Lower leg skin (tissue), 4 donors: ENCODE results near the gene ARHGDIA. TPM values are rescaled to one million over a fixed set of nuclear protein-coding genes. Genes with fewer than 3 reads are reported as not detected.

Experiments used
- DNase-seq, 2 donors: peaks; one replicate each; pipeline ENCODE4 v3.0.0-alpha.2; 2019; ENCODE audit warnings: low spot score in 2 of 2
- H3K4me3 ChIP-seq: fragments of 200-600 bp; sonication (generic); 2 replicates; pipeline ENCODE4 v1.5.1; 2017; ENCODE audit warnings: mild to moderate bottlenecking, low read depth; ENCODE audit not compliant: poor library complexity, severe bottlenecking
- POLR2A ChIP-seq, 2 donors: fragments of 450-650 bp; IDR thresholded peaks; one replicate each; pipeline ENCODE4 v1.6.1; 2016 to 2017; ENCODE audit warnings: antibody characterized with exemption in 2 of 2, mild to moderate bottlenecking in 1 of 2, moderate library complexity in 1 of 2
- WGBS, 2 donors: methylation state at CpG; one replicate each; pipeline ENCODE4 v1.1.5; 2018; 5-methylcytosine and 5-hydroxymethylcytosine counted together
- intact Hi-C: fragments of 100-400 bp; cut with DNase I; formaldehyde crosslinking; loops from one replicate; pipeline ENCODE4 v1.15.0; 2023; ENCODE audit warnings: low total_unique reads
- total RNA-seq, 4 donors: library from RNA; depleted of rRNA; stranded (reverse); fragments of >200 nt; gene quantifications; one replicate each; pipeline ENCODE4 v1.1.0, GENCODE V29; 2016
- TF ChIP-seq, protein P1 (sequence below), 3 donors: fragments of 450-650 bp; IDR thresholded peaks; one replicate each; pipeline ENCODE4 v1.5.1; 2016; ENCODE audit warnings: antibody characterized with exemption in 3 of 3, mild to moderate bottlenecking in 3 of 3, moderate library complexity in 2 of 3

Gene ARHGDIA
- total RNA-seq, 4 donors from 2014 or later = 144 to 280 (median 201) TPM

DNA sequence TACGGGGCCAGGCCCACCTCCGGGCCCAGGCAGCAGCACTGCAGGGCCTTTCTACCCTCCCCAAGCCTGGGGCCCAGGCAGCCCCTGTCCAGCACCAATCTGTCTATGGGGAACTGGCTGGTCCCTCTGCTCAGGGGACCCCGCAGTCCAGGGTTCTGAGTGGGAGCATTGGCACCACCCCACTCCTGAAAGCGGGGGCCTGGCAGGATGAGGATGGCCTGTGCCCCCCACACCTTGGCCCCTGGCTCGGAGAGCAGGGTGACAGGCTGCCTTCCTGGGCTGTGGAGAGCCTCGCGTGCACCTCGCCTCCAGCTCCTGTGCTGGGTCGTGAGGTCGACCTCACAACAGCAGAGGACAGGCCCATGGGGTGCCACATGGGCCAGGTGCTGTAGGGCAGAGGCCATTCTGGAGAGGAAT lies 32.3 kb upstream of the ARHGDIA start:
- no peak for DNase-seq
- intact Hi-C loops = no loop called here
- 88 to 100% methylated on average over 6 to 7 of the region's 10 CpGs for WGBS, 2 donors
- H3K4me3 ChIP-seq = no peak overlapping the region
- TF ChIP-seq, protein P1, sequence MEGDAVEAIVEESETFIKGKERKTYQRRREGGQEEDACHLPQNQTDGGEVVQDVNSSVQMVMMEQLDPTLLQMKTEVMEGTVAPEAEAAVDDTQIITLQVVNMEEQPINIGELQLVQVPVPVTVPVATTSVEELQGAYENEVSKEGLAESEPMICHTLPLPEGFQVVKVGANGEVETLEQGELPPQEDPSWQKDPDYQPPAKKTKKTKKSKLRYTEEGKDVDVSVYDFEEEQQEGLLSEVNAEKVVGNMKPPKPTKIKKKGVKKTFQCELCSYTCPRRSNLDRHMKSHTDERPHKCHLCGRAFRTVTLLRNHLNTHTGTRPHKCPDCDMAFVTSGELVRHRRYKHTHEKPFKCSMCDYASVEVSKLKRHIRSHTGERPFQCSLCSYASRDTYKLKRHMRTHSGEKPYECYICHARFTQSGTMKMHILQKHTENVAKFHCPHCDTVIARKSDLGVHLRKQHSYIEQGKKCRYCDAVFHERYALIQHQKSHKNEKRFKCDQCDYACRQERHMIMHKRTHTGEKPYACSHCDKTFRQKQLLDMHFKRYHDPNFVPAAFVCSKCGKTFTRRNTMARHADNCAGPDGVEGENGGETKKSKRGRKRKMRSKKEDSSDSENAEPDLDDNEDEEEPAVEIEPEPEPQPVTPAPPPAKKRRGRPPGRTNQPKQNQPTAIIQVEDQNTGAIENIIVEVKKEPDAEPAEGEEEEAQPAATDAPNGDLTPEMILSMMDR (IDR thresholded peaks at IDR 0.05) = no peak
- TF ChIP-seq POLR2A (IDR thresholded peaks at IDR 0.05) = no peak

DNA sequence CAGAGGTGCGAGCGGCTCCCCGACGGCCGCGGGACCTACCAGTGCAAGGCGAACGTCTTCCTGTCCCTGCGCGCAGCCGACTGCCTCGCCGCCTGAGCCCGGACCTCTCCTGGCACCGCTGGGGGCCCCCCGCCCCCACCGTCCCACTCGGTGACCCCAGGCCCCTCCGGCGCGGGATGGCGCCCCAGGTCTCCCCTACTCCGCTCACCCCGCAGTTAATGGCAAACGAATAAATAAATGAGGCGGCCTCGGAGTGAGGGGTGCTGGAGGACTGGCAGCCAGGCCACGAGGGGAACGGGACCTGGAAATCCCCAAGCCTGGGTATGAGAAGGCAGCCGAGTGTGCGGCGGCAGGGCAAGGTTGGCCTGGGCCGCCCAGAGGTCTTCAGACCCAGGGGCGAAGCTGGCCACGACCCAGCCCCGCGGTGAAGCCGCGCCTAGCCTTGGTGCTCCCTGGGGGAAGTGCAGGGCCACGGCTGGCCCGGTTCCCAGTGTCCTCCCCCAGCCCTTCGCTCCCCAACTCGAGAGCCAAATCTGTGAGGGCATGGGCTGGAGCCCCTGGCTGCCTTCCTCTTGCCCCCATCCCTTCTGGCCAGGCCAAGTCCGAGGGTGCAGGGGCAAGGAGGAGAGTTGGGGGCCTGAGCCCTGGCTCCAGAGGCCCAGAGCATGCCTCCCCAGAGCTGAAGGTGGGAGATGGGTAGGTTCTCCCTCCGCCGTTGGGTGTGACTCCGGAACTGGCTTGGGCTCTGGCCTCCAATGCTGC lies 31.7 kb upstream of the ARHGDIA start:
- H3K4me3 ChIP-seq = no peak overlapping the region
- DNase-seq = no peak
- intact Hi-C loops = no loop called here
- 41 to 61% methylated on average over 25 to 43 of the region's 47 CpGs for WGBS, 2 donors
- TF ChIP-seq, protein P1 (IDR thresholded peaks at IDR 0.05) = no peak
- TF ChIP-seq POLR2A (IDR thresholded peaks at IDR 0.05) = no peak

DNA sequence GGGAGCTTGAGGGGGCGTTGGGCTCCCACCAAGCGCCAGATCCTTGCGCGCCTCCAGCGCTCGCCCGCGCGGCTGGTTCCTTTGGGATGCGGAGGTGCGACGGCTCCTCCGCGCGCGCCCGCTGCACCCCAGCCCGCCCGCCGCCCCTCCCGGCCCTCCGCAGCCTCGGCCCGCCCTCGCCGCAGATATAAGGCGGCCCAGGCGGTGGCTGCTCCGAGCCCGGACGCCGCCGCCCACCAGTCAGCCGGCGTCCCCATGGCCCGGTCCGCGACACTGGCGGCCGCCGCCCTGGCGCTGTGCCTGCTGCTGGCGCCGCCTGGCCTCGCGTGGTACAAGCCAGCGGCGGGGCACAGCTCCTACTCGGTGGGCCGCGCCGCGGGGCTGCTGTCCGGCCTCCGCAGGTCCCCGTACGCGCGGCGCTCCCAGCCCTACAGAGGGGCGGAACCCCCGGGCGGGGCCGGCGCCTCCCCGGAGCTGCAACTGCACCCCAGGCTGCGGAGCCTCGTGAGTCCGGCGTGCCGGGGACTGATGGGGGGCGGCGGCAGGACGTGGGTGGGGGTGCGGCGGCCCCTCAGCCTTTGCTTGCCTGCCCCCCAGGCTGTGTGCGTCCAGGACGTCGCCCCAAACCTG lies 31.0 kb upstream of the ARHGDIA start, which contains the start of gene NPB:
NPB (plus strand) TSS at position 216 of the 630 bp plus-strand sequence; CDS start at position 256, 40 bp downstream.
- H3K4me3 ChIP-seq = no peak within 1 kb of the TSS
- TF ChIP-seq, protein P1 (IDR thresholded peaks at IDR 0.05) = no peak
- TF ChIP-seq POLR2A (IDR thresholded peaks at IDR 0.05) = no peak
- no peak for DNase-seq
- no CpG with 5 or more reads among the region's 79 CpGs for WGBS, 2 donors
- intact Hi-C loops = no loop called here

DNA sequence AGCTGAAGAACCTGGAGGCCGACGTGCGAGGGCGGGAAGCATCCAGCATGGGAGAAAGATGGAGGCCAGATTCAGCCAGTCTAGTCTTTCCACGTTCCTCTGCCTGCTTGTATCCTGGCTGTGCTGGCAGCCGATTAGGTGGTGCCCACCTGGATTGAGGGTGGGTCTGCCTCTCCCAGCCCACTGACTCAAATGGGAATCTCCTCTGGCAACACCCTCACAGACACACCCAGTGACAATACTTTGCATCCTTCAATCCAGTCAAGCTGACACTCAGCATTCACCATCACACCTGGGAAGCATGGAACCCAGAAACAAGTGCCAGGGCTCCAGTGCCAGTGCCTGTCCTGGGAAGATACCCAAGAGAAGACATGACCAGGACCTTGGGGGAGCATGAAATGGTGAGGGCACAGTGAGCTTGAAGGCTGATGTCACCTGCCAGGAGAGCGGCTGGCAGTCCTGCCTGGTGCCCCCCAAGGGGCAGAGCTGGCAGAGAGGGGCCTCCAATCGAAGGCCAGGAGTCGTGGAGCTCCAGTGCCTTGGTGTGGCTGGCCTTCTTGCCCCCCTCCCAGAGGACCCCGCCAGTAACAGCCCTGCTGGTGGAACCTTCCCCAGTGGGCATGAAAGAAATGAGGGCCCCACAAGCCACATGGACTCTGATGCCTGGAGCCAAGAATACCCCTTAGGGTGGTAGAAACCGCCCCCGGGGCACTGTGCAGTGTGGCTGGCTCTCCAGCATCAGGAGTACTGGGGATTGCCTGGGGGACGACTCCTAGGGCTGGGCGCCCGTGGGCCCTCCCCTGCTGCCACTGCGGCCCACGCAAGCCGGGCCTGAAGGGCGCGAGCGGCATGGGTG lies 30.3 kb upstream of the ARHGDIA start:
- no peak overlapping the region for H3K4me3 ChIP-seq
- WGBS, 2 donors = 48 to 80% methylated on average over 9 to 18 of the region's 21 CpGs
- DNase-seq = no peak
- TF ChIP-seq POLR2A (IDR thresholded peaks at IDR 0.05) = no peak
- TF ChIP-seq, protein P1 (IDR thresholded peaks at IDR 0.05) = no peak
- intact Hi-C loops = no loop called here

DNA sequence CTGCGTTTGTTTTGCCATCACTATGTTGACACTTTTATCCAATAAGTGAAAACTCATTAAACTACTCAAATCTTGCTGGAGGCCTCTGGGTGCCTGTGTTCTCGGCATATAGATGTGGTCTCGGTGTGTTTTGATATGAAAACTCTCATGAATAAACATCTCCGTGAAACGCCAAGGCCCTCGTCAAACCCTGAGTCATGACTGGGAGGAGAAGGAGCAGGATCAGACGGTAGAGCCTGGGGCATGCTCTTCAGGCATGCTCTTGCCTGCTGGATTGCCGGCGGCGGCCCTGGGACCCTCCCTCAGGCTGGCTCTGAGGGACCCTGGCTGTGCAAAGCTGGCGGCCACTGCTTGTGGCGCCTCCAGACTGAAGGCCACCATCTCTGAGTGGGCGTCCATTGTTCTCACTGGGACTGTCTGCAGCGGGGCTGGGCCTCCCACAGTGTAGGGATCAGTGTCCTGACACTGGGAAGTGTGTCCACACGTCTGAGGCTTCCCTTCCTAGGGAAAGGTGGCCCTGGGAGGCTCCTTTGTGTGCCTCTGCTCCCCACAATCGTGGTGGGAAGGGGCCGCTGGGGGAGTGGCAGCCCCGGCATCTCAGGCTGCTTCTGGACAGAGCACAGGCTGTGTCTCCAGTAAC lies 29.2 kb upstream of the ARHGDIA start:
- no peak for DNase-seq
- WGBS, 2 donors = 66 to 73% methylated on average over 13 to 16 of the region's 18 CpGs
- intact Hi-C loops = no loop called here
- no peak for TF ChIP-seq POLR2A (IDR thresholded peaks at IDR 0.05)
- TF ChIP-seq, protein P1 (IDR thresholded peaks at IDR 0.05) = no peak
- H3K4me3 ChIP-seq = no peak overlapping the region
